Peyer's patch (tissue), 4 donors: ENCODE results near the gene CTPS2. TPM values are rescaled to one million over a fixed set of nuclear protein-coding genes. Genes with fewer than 3 reads are reported as not detected.

Experiments used
- DNase-seq, 3 donors: peaks; one replicate each; pipeline ENCODE4 v3.0.0-alpha.2; 2017 to 2019
- H3K27ac ChIP-seq, 4 donors: fragments of 200-600 bp; sonication (generic); one replicate each; pipeline ENCODE4 v1.5.1; 2016 to 2019
- H3K27me3 ChIP-seq, 2 donors: fragments of 200-600 bp; sonication (generic); one replicate each; pipeline ENCODE4 v1.5.1; 2019
- H3K36me3 ChIP-seq, 3 donors: fragments of 200-600 bp; sonication (generic); one replicate each; pipeline ENCODE4 v1.5.1; 2016 to 2019
- H3K4me1 ChIP-seq, 4 donors: fragments of 200-600 bp; sonication (generic); one replicate each; pipeline ENCODE4 v1.5.1; 2016 to 2019
- H3K4me3 ChIP-seq, 4 donors: fragments of 200-600 bp; sonication (generic); 1 replicate in 3 of 4; 2 replicates in 1 of 4; pipeline ENCODE4 v1.5.1; 2016 to 2019; ENCODE audit warnings: mild to moderate bottlenecking in 1 of 4
- H3K9me3 ChIP-seq, 4 donors: fragments of 200-600 bp; sonication (generic); one replicate each; pipeline ENCODE4 v1.5.1; 2016 to 2019; ENCODE audit warnings: mild to moderate bottlenecking in 1 of 4
- POLR2A ChIP-seq, 2 donors: fragments of 450-650 bp; IDR thresholded peaks; one replicate each; pipeline ENCODE4 v1.5.1; 2017; ENCODE audit warnings: antibody characterized with exemption in 2 of 2, mild to moderate bottlenecking in 2 of 2, moderate library complexity in 2 of 2
- total RNA-seq, 4 donors: library from RNA; depleted of rRNA; stranded (reverse); fragments of >200 nt; gene quantifications; one replicate each; pipeline ENCODE4 v1.1.0, GENCODE V29; 2016
- TF ChIP-seq, protein P1 (sequence below), 6 experiments: fragments of 450-650 bp in 4 of 6; fragments of 200-600 bp in 2 of 6; sonication (generic) in 1 of 6; IDR thresholded peaks; one replicate each; pipeline ENCODE4 v1.5.1; 2017 to 2019; ENCODE audit warnings: antibody characterized with exemption in 6 of 6, mild to moderate bottlenecking in 3 of 6, moderate library complexity in 1 of 6

CTPS2 gene
- total RNA-seq, 4 donors from 2014 or later: 16.5 to 35.1 (median 23.9) TPM

DNA sequence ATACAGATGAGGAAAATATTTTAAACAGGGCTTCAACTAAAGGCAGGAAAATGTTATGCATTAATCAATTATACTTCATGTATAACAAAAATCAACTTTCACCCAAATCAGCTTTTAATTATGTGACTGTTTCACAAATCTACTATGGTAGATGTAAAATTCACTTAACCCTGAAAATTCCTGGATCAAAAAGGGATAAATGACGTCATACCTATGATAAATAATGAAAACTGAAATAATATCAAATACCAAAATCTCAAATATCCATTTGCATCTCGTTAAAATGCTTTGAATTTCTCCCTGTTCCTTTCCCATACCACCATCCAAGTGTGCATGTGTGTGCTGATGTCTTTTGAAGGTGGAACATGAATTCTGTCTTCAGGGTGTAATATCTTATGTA is 51.0 kb downstream of the CTPS2 start:
- DNase-seq: no peak
- TF ChIP-seq POLR2A (IDR thresholded peaks at IDR 0.05): no peak
- TF ChIP-seq, protein P1, sequence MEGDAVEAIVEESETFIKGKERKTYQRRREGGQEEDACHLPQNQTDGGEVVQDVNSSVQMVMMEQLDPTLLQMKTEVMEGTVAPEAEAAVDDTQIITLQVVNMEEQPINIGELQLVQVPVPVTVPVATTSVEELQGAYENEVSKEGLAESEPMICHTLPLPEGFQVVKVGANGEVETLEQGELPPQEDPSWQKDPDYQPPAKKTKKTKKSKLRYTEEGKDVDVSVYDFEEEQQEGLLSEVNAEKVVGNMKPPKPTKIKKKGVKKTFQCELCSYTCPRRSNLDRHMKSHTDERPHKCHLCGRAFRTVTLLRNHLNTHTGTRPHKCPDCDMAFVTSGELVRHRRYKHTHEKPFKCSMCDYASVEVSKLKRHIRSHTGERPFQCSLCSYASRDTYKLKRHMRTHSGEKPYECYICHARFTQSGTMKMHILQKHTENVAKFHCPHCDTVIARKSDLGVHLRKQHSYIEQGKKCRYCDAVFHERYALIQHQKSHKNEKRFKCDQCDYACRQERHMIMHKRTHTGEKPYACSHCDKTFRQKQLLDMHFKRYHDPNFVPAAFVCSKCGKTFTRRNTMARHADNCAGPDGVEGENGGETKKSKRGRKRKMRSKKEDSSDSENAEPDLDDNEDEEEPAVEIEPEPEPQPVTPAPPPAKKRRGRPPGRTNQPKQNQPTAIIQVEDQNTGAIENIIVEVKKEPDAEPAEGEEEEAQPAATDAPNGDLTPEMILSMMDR (IDR thresholded peaks at IDR 0.05): no peak
- no peak overlapping the region for H3K27ac ChIP-seq
- no peak overlapping the region for H3K4me3 ChIP-seq
- H3K9me3 ChIP-seq: no peaks in the 10 kb centered on the region
- H3K27me3 ChIP-seq: no peaks in the 10 kb centered on the region
- no peaks in the 10 kb centered on the region for H3K36me3 ChIP-seq
- H3K4me1 ChIP-seq: no peaks in the 10 kb centered on the region

DNA sequence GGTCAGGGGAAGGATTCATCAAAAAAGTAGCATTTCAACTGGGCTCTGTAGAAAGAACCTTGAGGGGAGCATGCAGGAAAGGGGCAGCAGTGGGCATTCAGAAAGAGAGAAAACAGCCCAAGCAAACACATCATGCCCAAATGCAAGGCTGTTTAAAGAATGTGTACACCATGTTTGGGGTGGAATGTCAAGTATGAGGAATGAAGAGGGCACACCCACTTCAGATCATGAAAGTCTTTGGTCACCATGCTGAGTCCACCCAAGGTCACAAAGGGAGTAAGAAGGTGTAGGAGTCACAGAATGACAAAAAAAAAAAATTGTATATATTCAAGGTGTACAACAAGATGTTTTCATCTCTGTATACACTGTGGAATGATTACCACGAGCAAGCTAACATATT is 53.1 kb downstream of the CTPS2 start:
- TF ChIP-seq POLR2A (IDR thresholded peaks at IDR 0.05): no peak
- TF ChIP-seq, protein P1 (IDR thresholded peaks at IDR 0.05): no peak
- no peaks in the 10 kb centered on the region for H3K36me3 ChIP-seq

DNA sequence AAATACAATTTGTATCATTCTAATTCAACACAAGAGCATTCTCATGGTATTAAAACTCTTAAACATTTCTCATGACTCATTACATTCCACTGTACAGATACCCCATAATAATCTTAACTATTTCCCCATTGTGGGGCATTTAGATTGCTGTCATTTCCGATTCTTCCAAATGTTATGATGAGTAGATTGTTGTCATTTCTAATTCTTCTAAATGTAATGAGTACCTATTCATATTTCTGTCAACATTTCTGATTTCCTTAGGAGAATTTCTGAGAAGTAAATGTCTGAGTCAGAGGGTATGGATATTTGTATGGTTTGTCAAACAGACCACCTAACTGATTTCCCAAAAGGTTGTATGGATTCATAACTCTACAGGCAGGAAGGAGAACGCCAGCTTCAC is 54.2 kb downstream of the CTPS2 start:
- H3K36me3 ChIP-seq: no peaks in the 10 kb centered on the region
- H3K4me3 ChIP-seq: no peak overlapping the region
- TF ChIP-seq, protein P1 (IDR thresholded peaks at IDR 0.05): no peak
- no peak for TF ChIP-seq POLR2A (IDR thresholded peaks at IDR 0.05)
- no peaks in the 10 kb centered on the region for H3K4me1 ChIP-seq
- H3K27me3 ChIP-seq: no peaks in the 10 kb centered on the region
- H3K27ac ChIP-seq: no peak overlapping the region
- no peak for DNase-seq
- no peaks in the 10 kb centered on the region for H3K9me3 ChIP-seq

More for the DNA sequence above, 53.1 kb downstream of the CTPS2 start:
- no peaks in the 10 kb centered on the region for H3K27me3 ChIP-seq
- no peak overlapping the region for H3K27ac ChIP-seq
- DNase-seq: no peak
- no peak overlapping the region for H3K4me3 ChIP-seq
- no peaks in the 10 kb centered on the region for H3K4me1 ChIP-seq
- H3K9me3 ChIP-seq: no peaks in the 10 kb centered on the region

DNA sequence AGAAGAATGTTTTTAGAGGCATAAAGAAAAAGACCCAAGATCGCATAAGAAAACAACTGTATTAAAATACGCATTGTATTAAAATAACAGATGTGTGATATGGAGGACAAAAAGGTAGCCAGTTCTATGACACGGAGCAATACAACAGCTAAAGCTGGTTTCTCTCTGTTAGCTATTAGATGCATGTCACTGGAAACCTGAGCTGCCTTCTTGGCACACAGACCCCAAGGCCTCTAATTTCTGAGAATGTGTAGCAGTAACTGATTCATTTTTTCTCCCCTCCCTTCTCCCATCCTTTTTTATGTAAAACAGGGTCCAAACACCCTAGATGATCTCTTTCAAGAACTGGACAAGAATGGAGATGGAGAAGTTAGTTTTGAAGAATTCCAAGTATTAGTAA is 58.4 kb downstream of the CTPS2 start:
- Histone ChIP-seq H3K4me3 (no peak overlapping the region), H3K27ac (no peak overlapping the region), H3K4me1 (no peaks in the 10 kb centered on the region), H3K27me3 (no peaks in the 10 kb centered on the region), H3K36me3 (no peaks in the 10 kb centered on the region), H3K9me3 (no peaks in the 10 kb centered on the region)
- no peak for DNase-seq
- TF ChIP-seq, protein P1 (IDR thresholded peaks at IDR 0.05): no peak
- no peak for TF ChIP-seq POLR2A (IDR thresholded peaks at IDR 0.05)

DNA sequence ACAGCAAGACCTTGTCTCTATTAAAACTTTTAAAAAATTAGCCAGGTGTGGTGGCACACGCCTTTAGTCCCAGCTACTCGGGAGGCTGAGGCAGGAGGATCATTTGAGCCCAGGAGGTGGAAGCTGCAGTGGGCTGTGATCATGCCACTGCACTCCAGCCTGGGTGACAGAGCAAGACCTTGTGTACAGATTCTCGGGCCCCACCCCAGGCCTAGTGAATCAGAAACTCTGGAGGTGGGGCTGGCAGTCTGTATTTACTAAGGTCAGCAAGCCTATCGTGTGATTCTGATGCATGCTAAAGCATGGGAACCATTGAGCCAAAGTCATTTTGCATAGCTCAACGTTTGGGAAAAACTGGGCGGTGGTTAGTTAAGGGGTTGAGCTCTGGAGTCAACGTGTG is 59.0 kb downstream of the CTPS2 start:
- TF ChIP-seq, protein P1 (IDR thresholded peaks at IDR 0.05): no peak
- peak; percentile 17 to 74 for TF ChIP-seq POLR2A (IDR thresholded peaks at IDR 0.05)
- peak in 2 of 3 donors; percentile 55 to 76 for DNase-seq
- peak overlapping the region in 2 of 4 donors; percentile 35 to 72 for H3K27ac ChIP-seq

More for the DNA sequence above, 59.0 kb downstream of the CTPS2 start:
- no peaks in the 10 kb centered on the region for H3K27me3 ChIP-seq
- peak overlapping the region in 1 of 4 donors; percentile 33 for H3K4me3 ChIP-seq
- no peaks in the 10 kb centered on the region for H3K4me1 ChIP-seq
- H3K36me3 ChIP-seq: no peaks in the 10 kb centered on the region
- no peaks in the 10 kb centered on the region for H3K9me3 ChIP-seq
